GM21529 (cell line): ENCODE measurements around the gene CNTNAP4.
A peak's percentile ranks its signal among the peaks of the same experiment; 100 is the strongest.

Experiments
- ATAC-seq: cut with Tn5 transposase; IDR thresholded peaks from one replicate; pipeline ENCODE4 v1.9.1; 2021; ENCODE audit not compliant: unreplicated experiment

CNTNAP4 gene

DNA sequence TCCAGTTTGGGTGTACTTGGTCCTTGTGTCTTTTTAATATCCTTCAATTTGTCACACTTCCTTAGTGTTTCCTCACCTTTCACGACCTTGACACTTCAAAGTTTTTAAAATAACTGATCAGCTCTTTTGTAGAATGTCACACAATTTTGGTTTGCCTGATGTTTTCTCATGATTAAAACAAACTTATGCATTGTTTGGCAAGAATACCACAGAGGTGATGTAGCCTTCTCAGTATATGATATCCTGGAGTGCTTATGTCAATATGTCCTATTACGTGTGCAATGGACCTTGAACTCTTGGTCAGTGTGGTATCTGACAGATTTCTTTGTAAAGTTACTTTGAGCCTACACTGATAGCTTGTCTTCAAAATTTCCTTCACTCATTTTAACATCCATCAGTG lies 297.4 kb downstream of the CNTNAP4 start:
- no peak for ATAC-seq

GRCh38 chr16:76576526-76576925 lies 299.3 kb downstream of the CNTNAP4 start:
- no peak for ATAC-seq

DNA sequence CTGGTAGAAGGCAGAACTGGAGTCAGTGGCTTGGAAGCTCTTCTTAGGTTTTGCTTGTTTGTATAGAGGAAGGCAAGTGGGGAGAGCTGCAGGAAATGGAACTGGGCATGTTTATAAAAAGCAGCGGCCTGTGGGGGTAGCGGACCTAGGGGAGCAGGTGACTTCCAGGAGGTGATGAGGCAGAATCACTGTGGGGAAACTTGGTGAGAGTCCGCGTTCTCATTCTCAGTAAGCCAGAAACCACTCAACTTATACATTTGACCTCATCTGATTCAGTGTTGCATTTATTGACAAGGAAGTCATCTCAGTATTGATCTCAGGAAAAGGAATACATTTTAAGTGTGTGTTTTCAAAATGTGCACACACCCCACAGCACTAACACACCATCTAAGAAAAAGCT lies 299.8 kb downstream of the CNTNAP4 start:
- ATAC-seq: peak; percentile 90

- ATAC-seq: no peak
These were observed 302.2 kb downstream of the CNTNAP4 start for GRCh38 chr16:76579277-76579922.

DNA sequence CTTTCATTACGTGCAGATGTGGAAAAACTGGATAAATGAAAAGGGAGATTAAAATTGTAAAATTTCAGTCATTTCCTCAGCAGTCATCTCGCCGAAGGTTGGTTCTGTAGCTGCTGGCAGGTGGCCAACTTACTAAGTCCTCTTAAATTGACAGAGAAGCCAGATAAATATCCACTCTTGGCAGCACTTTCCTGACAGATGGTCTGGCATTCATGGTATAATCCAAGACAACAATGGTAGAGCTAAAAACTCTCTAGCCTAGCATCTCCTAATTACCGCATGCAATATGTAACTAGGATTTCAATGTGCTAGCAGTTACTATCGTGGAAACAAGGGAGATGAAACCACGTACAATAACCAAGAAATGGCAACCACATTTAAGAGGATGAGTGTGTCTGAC lies 306.3 kb downstream of the CNTNAP4 start:
- no peak for ATAC-seq

- ATAC-seq: peak; percentile 46
These were observed 306.7 kb downstream of the CNTNAP4 start for GRCh38 chr16:76583945-76584344.

DNA sequence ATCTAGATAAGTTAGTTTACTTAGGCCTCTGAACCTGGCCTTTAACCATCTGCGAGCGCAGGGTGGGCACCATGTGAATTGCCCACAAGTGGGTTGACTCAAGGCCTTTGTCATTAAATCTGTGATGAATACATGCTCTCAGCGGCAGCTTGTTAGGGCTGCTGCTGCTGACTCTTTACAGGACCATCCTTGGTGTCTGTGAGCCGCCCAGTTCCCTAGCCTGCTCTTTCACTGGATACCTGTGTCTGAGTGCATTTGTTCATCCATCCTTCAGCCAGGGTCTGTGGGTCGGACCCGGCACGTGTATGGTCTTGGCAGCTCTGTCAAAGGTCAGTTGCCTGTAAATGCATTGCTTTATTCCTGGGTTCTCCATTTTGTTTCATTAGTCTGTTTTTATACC lies 321.3 kb downstream of the CNTNAP4 start:
- ATAC-seq: no peak

DNA sequence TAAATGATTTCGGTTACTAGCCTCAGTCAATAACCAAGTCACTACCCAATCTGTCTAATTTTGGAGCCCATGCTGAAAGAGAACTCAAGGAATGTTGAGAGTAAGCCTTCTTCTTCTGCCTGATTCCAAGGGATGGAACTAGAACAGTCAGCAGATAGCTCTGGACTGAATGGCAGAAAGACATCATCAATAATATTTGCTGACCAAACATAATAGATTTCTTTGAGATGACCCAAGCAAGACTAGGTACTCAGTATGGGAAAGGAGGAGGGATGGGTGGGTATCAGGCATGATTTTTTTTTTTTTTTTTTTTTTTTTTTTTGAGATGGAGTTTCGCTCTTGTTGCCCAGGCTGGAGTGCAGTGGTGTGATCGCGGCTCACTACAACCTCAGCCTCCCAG lies 330.1 kb downstream of the CNTNAP4 start:
- no peak for ATAC-seq
